K562 (cell line): ENCODE results near the gene PLEK2. TPM values are rescaled to one million over a fixed set of nuclear protein-coding genes. Genes with fewer than 3 reads are reported as not detected.

ENCODE experiments used
- HDAC8 ChIP-seq: fragments of 450-650 bp; IDR thresholded peaks from 2 replicates; pipeline ENCODE4 v1.6.1; 2016; ENCODE audit warnings: mild to moderate bottlenecking, missing genetic modification characterization, moderate library complexity, missing compliant biosample characterization
- MAZ ChIP-seq, 2 experiments: fragments of 450-650 bp in 1 of 2; sonication (generic) in 1 of 2; formaldehyde crosslinking; IDR thresholded peaks in 1 of 2; conservative IDR thresholded peaks in 1 of 2; 2 replicates each; pipeline versions ENCODE4 v1.4.0 to v1.5.0; 2020; ENCODE audit warnings: mild to moderate bottlenecking in 1 of 2, missing genetic modification reagents in 1 of 2
- NCOR1 ChIP-seq: fragments of 450-650 bp; IDR thresholded peaks from 2 replicates; pipeline ENCODE4 v1.6.1; 2016; ENCODE audit warnings: mild to moderate bottlenecking, moderate library complexity
- NR3C1 ChIP-seq: sonication (generic); formaldehyde crosslinking; IDR thresholded peaks from 2 replicates; pipeline ENCODE4 v1.8.1; 2022; ENCODE audit warnings: missing genetic modification reagents
- POLR2AphosphoS5 ChIP-seq: IDR thresholded peaks from 2 replicates; pipeline ENCODE4 v1.6.1; 2011; ENCODE audit warnings: mild to moderate bottlenecking, low read depth, low read length, moderate library complexity; ENCODE audit not compliant: control insufficient read depth, insufficient read depth
- RFX1 ChIP-seq: fragments of 450-650 bp; IDR thresholded peaks from 2 replicates; pipeline ENCODE4 v1.6.1; 2016; ENCODE audit warnings: mild to moderate bottlenecking, moderate library complexity
- UBTF ChIP-seq, 2 experiments: IDR thresholded peaks; 2 replicates each; pipeline ENCODE4 v1.6.1; 2012; ENCODE audit warnings: improper control_type of control experiment in 2 of 2, low read depth in 2 of 2, low read length in 2 of 2, borderline replicate concordance in 1 of 2
- ZBTB40 ChIP-seq, 2 experiments: fragments of 450-650 bp in 1 of 2; sonication (generic) in 1 of 2; formaldehyde crosslinking in 1 of 2; IDR thresholded peaks; 2 replicates each; pipeline versions ENCODE4 v1.7.1 to v1.9.0; 2016 to 2022; ENCODE audit warnings: inconsistent platforms in 1 of 2, mild to moderate bottlenecking in 1 of 2, missing genetic modification reagents in 1 of 2
- ZBTB5 ChIP-seq: fragments of 450-650 bp; IDR thresholded peaks from 2 replicates; pipeline ENCODE4 v1.6.1; 2017; ENCODE audit warnings: antibody characterized with exemption
- ZBTB9 ChIP-seq: fragments of 450-650 bp; formaldehyde crosslinking; IDR thresholded peaks from 2 replicates; pipeline ENCODE4 v1.4.0; 2020; ENCODE audit warnings: mild to moderate bottlenecking, moderate library complexity
- ZEB2 ChIP-seq: fragments of 450-650 bp; IDR thresholded peaks from 2 replicates; pipeline ENCODE4 v1.6.1; 2016
- ZFX ChIP-seq: sonication (generic); formaldehyde crosslinking; IDR thresholded peaks from 2 replicates; pipeline ENCODE4 v1.8.0; 2022; ENCODE audit warnings: mild to moderate bottlenecking, missing genetic modification reagents, moderate library complexity
- ZNF707 ChIP-seq: fragments of 250-450 bp; sonication (Bioruptor Pico); conservative IDR thresholded peaks from 2 replicates; pipeline ENCODE4 v1.8.0; 2022; ENCODE audit warnings: inconsistent platforms, mild to moderate bottlenecking, moderate library complexity
- polyA plus RNA-seq, 8 experiments: library from polyadenylated mRNA; depleted of rRNA in 4 of 8; stranded (reverse) in 5 of 8; unstranded in 3 of 8; fragments of >200 nt; fragmentation: Nextera tagmentation in 2 of 8; fragmentation: Illumina TruSeq in 1 of 8; extraction: Ambion mirVana in 2 of 8; extraction: Trizol in 1 of 8; gene quantifications; 2 replicates each; pipeline versions ENCODE4 v1.2.1 to v1.2.3, GENCODE V29; 2011 to 2014; ENCODE audit warnings: inconsistent platforms in 1 of 8, missing spikeins in 1 of 8
- total RNA-seq, 7 experiments: library from RNA; depleted of rRNA in 6 of 7; stranded (reverse); fragments of >200 nt in 6 of 7; fragmentation: Illumina TruSeq in 2 of 7; extraction: Trizol in 2 of 7; gene quantifications; 2 replicates each; pipeline versions ENCODE4 v1.2.1 to v1.2.3, GENCODE V29; 2011 to 2021; ENCODE audit warnings: low replicate concordance in 1 of 7

The PLEK2 gene
- total and polyA plus RNA-seq, 9 of the 15 experiments (the other 6 are each of a cell fraction or from before 2014, with no cell fraction given), result not detected

DNA sequence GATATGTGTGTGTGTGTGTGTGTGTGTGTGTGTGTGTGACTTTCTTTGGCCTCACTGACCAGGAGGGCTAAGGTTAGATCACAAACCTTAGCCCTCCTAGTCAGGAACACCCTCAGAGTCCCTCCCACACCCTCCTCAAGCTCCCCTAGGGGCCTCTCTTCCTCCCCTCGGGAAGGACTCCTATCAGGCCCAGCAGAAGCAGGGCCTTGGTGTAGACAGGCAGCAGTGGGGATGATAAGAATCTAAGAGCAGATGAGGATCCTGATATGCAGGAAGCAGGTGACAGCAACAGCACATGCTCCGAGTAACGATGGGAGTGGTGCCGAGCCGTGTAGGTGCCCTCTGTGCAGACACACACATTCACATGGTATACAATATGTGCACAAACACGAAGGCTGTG, 20.7 kb downstream of the PLEK2 start (continued):
- TF ChIP-seq ZBTB40 (IDR thresholded peaks at IDR 0.05), result no peak
- TF ChIP-seq ZBTB40 (CRISPR knock-in tag; IDR thresholded peaks at IDR 0.05), result no peak
- TF ChIP-seq MAZ (CRISPR knock-in tag; conservative IDR thresholded peaks at IDR 0.05 in 1 of 2, IDR thresholded peaks at IDR 0.05 in 1 of 2), result peak in 1 of 2 experiments; percentile 56; a peak in 1 of 4 replicates
- no peak for TF ChIP-seq NR3C1 (CRISPR knock-in tag)
- no peak for TF ChIP-seq ZNF707 (CRISPR knock-in tag)
- no peak for TF ChIP-seq ZBTB9 (CRISPR knock-in tag)
- no peak for TF ChIP-seq HDAC8 (tag)
- no peak for TF ChIP-seq ZBTB5
- peak; percentile 48 for TF ChIP-seq NCOR1
- no peak for TF ChIP-seq ZEB2
- 0 out of 2 replicates have a peak, but pooled peaks have one; percentile 21 for TF ChIP-seq POLR2AphosphoS5
- no peak for TF ChIP-seq RFX1
- 0 out of 2 replicates have a peak, but pooled peaks have one; percentile 20 for TF ChIP-seq ZFX
- no peak for TF ChIP-seq UBTF (IDR thresholded peaks at IDR 0.05; ENCODE audit: borderline replicate concordance in 1 of 2, low read depth in 2 of 2, low read length in 2 of 2)
